ENCODE data around the gene KCNT1. TPM values are rescaled to one million over a fixed set of nuclear protein-coding genes. Genes with fewer than 3 reads are reported as not detected.

KCNT1 gene
- polyA plus RNA-seq, 1 donor (not counting 4 experiments of a cell fraction or from before 2014, with no cell fraction given): not detected

GRCh38 chr9:135803441-135803840, 101.5 kb downstream of the KCNT1 start:
- Histone ChIP-seq H3K36me3 (ENCODE audit: control insufficient read depth in 2 of 2, extremely low read depth in 1 of 2, insufficient read depth in 2 of 2, low read length in 2 of 2) (no peaks in the 10 kb centered on the region), H3K27ac (ENCODE audit: control insufficient read depth, insufficient read depth, low read length) (no peak overlapping the region), H3K9me1 (ENCODE audit: control insufficient read depth, extremely low read depth, insufficient read depth, low read length) (no peaks in the 10 kb centered on the region), H4K20me1 (ENCODE audit: control insufficient read depth, extremely low read depth, insufficient read depth, low read length) (no peaks in the 10 kb centered on the region), H3K4me3 (ENCODE audit: control insufficient read depth in 2 of 3, extremely low read depth in 1 of 3, insufficient read depth in 2 of 3, low read depth in 1 of 3, low read length in 3 of 3) (no peak overlapping the region), H3K9me3 (ENCODE audit: control insufficient read depth, low read depth, low read length) (no peaks in the 10 kb centered on the region), H3K79me2 (ENCODE audit: control insufficient read depth, insufficient read depth, low read length) (no peaks in the 10 kb centered on the region), H2AFZ (ENCODE audit: control insufficient read depth, low read length) (no peak overlapping the region), H3K9ac (ENCODE audit: control insufficient read depth, extremely low read depth, insufficient read depth, low read length) (no peak overlapping the region), H3K4me1 (ENCODE audit: control insufficient read depth, extremely low read depth, insufficient read depth, low read length) (no peaks in the 10 kb centered on the region), H3K27me3 (ENCODE audit: control insufficient read depth, extremely low read depth, insufficient read depth, low read length) (no peaks in the 10 kb centered on the region), H3K4me2 (ENCODE audit: control insufficient read depth, extremely low read depth, insufficient read depth, low read depth, low read length) (no peak overlapping the region)
- TF ChIP-seq, protein P1, sequence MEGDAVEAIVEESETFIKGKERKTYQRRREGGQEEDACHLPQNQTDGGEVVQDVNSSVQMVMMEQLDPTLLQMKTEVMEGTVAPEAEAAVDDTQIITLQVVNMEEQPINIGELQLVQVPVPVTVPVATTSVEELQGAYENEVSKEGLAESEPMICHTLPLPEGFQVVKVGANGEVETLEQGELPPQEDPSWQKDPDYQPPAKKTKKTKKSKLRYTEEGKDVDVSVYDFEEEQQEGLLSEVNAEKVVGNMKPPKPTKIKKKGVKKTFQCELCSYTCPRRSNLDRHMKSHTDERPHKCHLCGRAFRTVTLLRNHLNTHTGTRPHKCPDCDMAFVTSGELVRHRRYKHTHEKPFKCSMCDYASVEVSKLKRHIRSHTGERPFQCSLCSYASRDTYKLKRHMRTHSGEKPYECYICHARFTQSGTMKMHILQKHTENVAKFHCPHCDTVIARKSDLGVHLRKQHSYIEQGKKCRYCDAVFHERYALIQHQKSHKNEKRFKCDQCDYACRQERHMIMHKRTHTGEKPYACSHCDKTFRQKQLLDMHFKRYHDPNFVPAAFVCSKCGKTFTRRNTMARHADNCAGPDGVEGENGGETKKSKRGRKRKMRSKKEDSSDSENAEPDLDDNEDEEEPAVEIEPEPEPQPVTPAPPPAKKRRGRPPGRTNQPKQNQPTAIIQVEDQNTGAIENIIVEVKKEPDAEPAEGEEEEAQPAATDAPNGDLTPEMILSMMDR (optimal IDR thresholded peaks at IDR 0.05 in 1 of 3, IDR thresholded peaks at IDR 0.05 in 1 of 3, conservative IDR thresholded peaks at IDR 0.05 in 1 of 3; ENCODE audit: extremely low read depth in 1 of 3, insufficient read depth in 2 of 3, low read length in 3 of 3): no peak
- no peak for TF ChIP-seq EZH2 (IDR thresholded peaks at IDR 0.05; ENCODE audit: low read length)
- DNase-seq (ENCODE audit: low read depth, low spot score) (no peak), FAIRE-seq (no peak)
- dilution Hi-C loops (cut with MboI; ENCODE audit: extremely low pct_ligation_motif_present, low sequenced_read_pairs): no loop called here

DNA sequence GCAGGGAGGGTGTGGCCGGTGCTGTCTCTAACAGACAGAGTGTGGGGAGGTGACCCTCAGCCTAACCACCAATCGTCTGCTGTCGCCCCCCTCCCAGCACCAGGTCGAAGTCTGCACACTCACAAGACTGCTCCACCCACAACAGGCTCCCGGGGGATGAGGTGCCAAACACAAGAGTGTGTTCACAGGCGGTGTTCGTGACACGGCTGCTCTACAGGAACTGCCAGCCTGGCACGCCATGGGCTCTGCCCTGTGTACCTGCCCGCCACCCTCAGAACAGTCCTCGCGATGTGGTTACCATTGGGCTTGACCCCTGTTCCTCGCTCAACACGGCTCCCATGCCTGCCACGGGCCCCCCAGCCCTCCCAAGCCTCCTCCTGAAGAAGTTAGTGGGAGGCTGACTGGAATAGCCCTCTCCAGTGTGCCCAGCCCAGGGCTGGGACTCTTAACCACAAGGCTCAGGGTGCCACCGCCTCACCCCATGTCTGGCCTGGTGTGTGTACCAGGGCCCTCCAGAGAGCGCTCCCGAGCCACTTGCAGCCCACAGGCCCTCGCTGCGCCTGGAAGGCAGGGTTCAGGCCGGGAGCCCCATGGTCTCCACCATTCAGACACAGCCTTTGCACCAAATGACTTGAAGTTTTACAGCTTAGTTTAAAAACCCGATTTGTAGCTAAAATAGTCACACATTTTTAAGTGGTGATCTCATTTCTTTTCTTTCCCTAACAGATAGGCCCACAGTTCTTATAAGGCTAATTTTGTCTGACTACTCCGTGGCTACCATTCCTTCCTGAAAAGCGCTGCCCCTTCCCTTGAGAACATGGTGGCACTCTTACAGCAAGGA, 102.8 kb downstream of the KCNT1 start:
- H2AFZ ChIP-seq (ENCODE audit: control insufficient read depth, low read length): no peak overlapping the region
- DNase-seq (ENCODE audit: low read depth, low spot score) (no peak), FAIRE-seq (no peak)
- no peak overlapping the region for H3K9ac ChIP-seq (ENCODE audit: control insufficient read depth, extremely low read depth, insufficient read depth, low read length)
- no peak overlapping the region for H3K27ac ChIP-seq (ENCODE audit: control insufficient read depth, insufficient read depth, low read length)
- H3K9me1 ChIP-seq (ENCODE audit: control insufficient read depth, extremely low read depth, insufficient read depth, low read length): no peaks in the 10 kb centered on the region
- H3K4me2 ChIP-seq (ENCODE audit: control insufficient read depth, extremely low read depth, insufficient read depth, low read depth, low read length): no peak overlapping the region
- H3K36me3 ChIP-seq (ENCODE audit: control insufficient read depth in 2 of 2, extremely low read depth in 1 of 2, insufficient read depth in 2 of 2, low read length in 2 of 2): no peaks in the 10 kb centered on the region
- no peaks in the 10 kb centered on the region for H4K20me1 ChIP-seq (ENCODE audit: control insufficient read depth, extremely low read depth, insufficient read depth, low read length)
- TF ChIP-seq, protein P1 (optimal IDR thresholded peaks at IDR 0.05 in 1 of 3, IDR thresholded peaks at IDR 0.05 in 1 of 3, conservative IDR thresholded peaks at IDR 0.05 in 1 of 3; ENCODE audit: extremely low read depth in 1 of 3, insufficient read depth in 2 of 3, low read length in 3 of 3): no peak
- TF ChIP-seq EZH2 (IDR thresholded peaks at IDR 0.05; ENCODE audit: low read length): no peak
- H3K4me1 ChIP-seq (ENCODE audit: control insufficient read depth, extremely low read depth, insufficient read depth, low read length): no peaks in the 10 kb centered on the region
- no peaks in the 10 kb centered on the region for H3K27me3 ChIP-seq (ENCODE audit: control insufficient read depth, extremely low read depth, insufficient read depth, low read length)
- dilution Hi-C loops (cut with MboI; ENCODE audit: extremely low pct_ligation_motif_present, low sequenced_read_pairs): no loop called here
- no peak overlapping the region for H3K4me3 ChIP-seq (ENCODE audit: control insufficient read depth in 2 of 3, extremely low read depth in 1 of 3, insufficient read depth in 2 of 3, low read depth in 1 of 3, low read length in 3 of 3)
- no peaks in the 10 kb centered on the region for H3K79me2 ChIP-seq (ENCODE audit: control insufficient read depth, insufficient read depth, low read length)
- no peaks in the 10 kb centered on the region for H3K9me3 ChIP-seq (ENCODE audit: control insufficient read depth, low read depth, low read length)

All from keratinocyte (primary cell).